ENCODE results near the gene CFAP53. TPM values are rescaled to one million over a fixed set of nuclear protein-coding genes. Genes with fewer than 3 reads are reported as not detected.
"Not testable (repeated sequence)": the region's sequence is repeated elsewhere in the genome, so short reads cannot be mapped to it uniquely, and the experiment has no call there.

Gene CFAP53
- polyA plus RNA-seq (2013, experiment 1 of 2): 0.15 TPM
- 0.44 TPM for polyA plus RNA-seq (2013, experiment 2 of 2)

- Histone ChIP-seq H3K27me3 (ENCODE audit: insufficient read depth, low read length) (peaks cover 18% of the 10 kb centered on the region), H3K4me3 (ENCODE audit: low read length) (peak within 1 kb of the TSS; percentile 87), H3K9me3 (ENCODE audit: insufficient read depth, low read depth, low read length) (no peaks in the 10 kb centered on the region), H3K27ac (ENCODE audit: low read depth, low read length) (no peak within 1 kb of the TSS), H3K36me3 (ENCODE audit: insufficient read depth, low read length) (peaks cover 26% of the 10 kb centered on the region), H3K4me1 (ENCODE audit: insufficient read depth, low read length) (0 out of 2 replicates have a peak, but pooled peaks cover 3% of the 10 kb centered on the region), H3K9ac (ENCODE audit: low read depth, low read length) (peak within 1 kb of the TSS; percentile 43)
- WGBS: 6% methylated on average over 37 of the region's 37 CpGs
Observed at GRCh38 chr18:50266248-50266704, at the start of gene CFAP53. CFAP53 (minus strand) TSS chr18:50266495; CDS start chr18:50266404, 91 bp downstream.

- H3K4me3 ChIP-seq (ENCODE audit: low read length): no peak overlapping the region
- no peak overlapping the region for H3K9ac ChIP-seq (ENCODE audit: low read depth, low read length)
- H3K36me3 ChIP-seq (ENCODE audit: insufficient read depth, low read length): no peaks in the 10 kb centered on the region
- H3K4me1 ChIP-seq (ENCODE audit: insufficient read depth, low read length): 0 out of 2 replicates have a peak, but pooled peaks cover 1% of the 10 kb centered on the region
- WGBS: 77% methylated on average over 5 of the region's 5 CpGs
- H3K27me3 ChIP-seq (ENCODE audit: insufficient read depth, low read length): peaks cover 7% of the 10 kb centered on the region; the same call in 1 of the 2 replicates
- no peaks in the 10 kb centered on the region for H3K9me3 ChIP-seq (ENCODE audit: insufficient read depth, low read depth, low read length)
- H3K27ac ChIP-seq (ENCODE audit: low read depth, low read length): no peak overlapping the region
Observed at GRCh38 chr18:50315100-50315871, 49.0 kb upstream of the CFAP53 start.

- no peak overlapping the region for H3K4me3 ChIP-seq (ENCODE audit: low read length)
- no peaks in the 10 kb centered on the region for H3K4me1 ChIP-seq (ENCODE audit: insufficient read depth, low read length)
- H3K27me3 ChIP-seq (ENCODE audit: insufficient read depth, low read length): peaks cover 7% of the 10 kb centered on the region
- H3K27ac ChIP-seq (ENCODE audit: low read depth, low read length): no peak overlapping the region
- no peak overlapping the region for H3K9ac ChIP-seq (ENCODE audit: low read depth, low read length)
- WGBS: 88% methylated on average over 2 of the region's 2 CpGs
- no peaks in the 10 kb centered on the region for H3K36me3 ChIP-seq (ENCODE audit: insufficient read depth, low read length)
- H3K9me3 ChIP-seq (ENCODE audit: insufficient read depth, low read depth, low read length): no peaks in the 10 kb centered on the region
Observed at GRCh38 chr18:50313873-50314460, 47.7 kb upstream of the CFAP53 start.

- no peak overlapping the region for H3K9ac ChIP-seq (ENCODE audit: low read depth, low read length)
- no peaks in the 10 kb centered on the region for H3K36me3 ChIP-seq (ENCODE audit: insufficient read depth, low read length)
- no peak overlapping the region for H3K4me3 ChIP-seq (ENCODE audit: low read length)
- no peak overlapping the region for H3K27ac ChIP-seq (ENCODE audit: low read depth, low read length)
- 92% methylated on average over 2 of the region's 2 CpGs for WGBS
- no peaks in the 10 kb centered on the region for H3K4me1 ChIP-seq (ENCODE audit: insufficient read depth, low read length)
- peaks cover 16% of the 10 kb centered on the region for H3K27me3 ChIP-seq (ENCODE audit: insufficient read depth, low read length)
- no peaks in the 10 kb centered on the region for H3K9me3 ChIP-seq (ENCODE audit: insufficient read depth, low read depth, low read length)
Observed at GRCh38 chr18:50313031-50313607, 46.8 kb upstream of the CFAP53 start.

- Histone ChIP-seq H3K36me3 (ENCODE audit: insufficient read depth, low read length) (no peaks in the 10 kb centered on the region), H3K9ac (ENCODE audit: low read depth, low read length) (no peak overlapping the region), H3K4me3 (ENCODE audit: low read length) (no peak overlapping the region), H3K4me1 (ENCODE audit: insufficient read depth, low read length) (no peaks in the 10 kb centered on the region), H3K9me3 (ENCODE audit: insufficient read depth, low read depth, low read length) (no peaks in the 10 kb centered on the region), H3K27ac (ENCODE audit: low read depth, low read length) (no peak overlapping the region), H3K27me3 (ENCODE audit: insufficient read depth, low read length) (peaks cover 18% of the 10 kb centered on the region)
- WGBS: 88% methylated on average over 7 of the region's 7 CpGs
Observed at GRCh38 chr18:50312296-50313030, 46.2 kb upstream of the CFAP53 start.

GRCh38 chr18:50311650-50312049, 45.4 kb upstream of the CFAP53 start:
- Histone ChIP-seq H3K4me3 (ENCODE audit: low read length) (no peak overlapping the region), H3K9ac (ENCODE audit: low read depth, low read length) (no peak overlapping the region), H3K36me3 (ENCODE audit: insufficient read depth, low read length) (no peaks in the 10 kb centered on the region), H3K9me3 (ENCODE audit: insufficient read depth, low read depth, low read length) (no peaks in the 10 kb centered on the region), H3K4me1 (ENCODE audit: insufficient read depth, low read length) (peaks cover 3% of the 10 kb centered on the region; the same call in 1 of the 2 replicates), H3K27me3 (ENCODE audit: insufficient read depth, low read length) (peaks cover 22% of the 10 kb centered on the region), H3K27ac (ENCODE audit: low read depth, low read length) (no peak overlapping the region)
- 91% methylated on average over 3 of the region's 3 CpGs for WGBS

GRCh38 chr18:50310080-50310479, 43.8 kb upstream of the CFAP53 start:
- H3K9ac ChIP-seq (ENCODE audit: low read depth, low read length): no peak overlapping the region
- peaks cover 25% of the 10 kb centered on the region for H3K27me3 ChIP-seq (ENCODE audit: insufficient read depth, low read length)
- H3K9me3 ChIP-seq (ENCODE audit: insufficient read depth, low read depth, low read length): peaks cover 3% of the 10 kb centered on the region; the same call in 1 of the 2 replicates
- no peaks in the 10 kb centered on the region for H3K36me3 ChIP-seq (ENCODE audit: insufficient read depth, low read length)
- no peak overlapping the region for H3K4me3 ChIP-seq (ENCODE audit: low read length)
- H3K4me1 ChIP-seq (ENCODE audit: insufficient read depth, low read length): peaks cover 3% of the 10 kb centered on the region; the same call in 1 of the 2 replicates
- 89% methylated on average over 10 of the region's 10 CpGs for WGBS
- H3K27ac ChIP-seq (ENCODE audit: low read depth, low read length): no peak overlapping the region

- not testable (repeated sequence) for H3K4me3 ChIP-seq (ENCODE audit: low read length)
Observed at GRCh38 chr18:50308851-50309250, 42.6 kb upstream of the CFAP53 start.

GRCh38 chr18:50307738-50308470, 41.6 kb upstream of the CFAP53 start:
- H3K9ac ChIP-seq (ENCODE audit: low read depth, low read length): no peak overlapping the region

More at GRCh38 chr18:50308851-50309250, 42.6 kb upstream of the CFAP53 start:
- WGBS: 88% methylated on average over 5 of the region's 5 CpGs
- H3K9me3 ChIP-seq (ENCODE audit: insufficient read depth, low read depth, low read length); H3K4me1 ChIP-seq (ENCODE audit: insufficient read depth, low read length); H3K27ac ChIP-seq (ENCODE audit: low read depth, low read length); H3K9ac ChIP-seq (ENCODE audit: low read depth, low read length); H3K36me3 ChIP-seq (ENCODE audit: insufficient read depth, low read length): not testable (repeated sequence)
- peaks cover 25% of the 10 kb centered on the region for H3K27me3 ChIP-seq (ENCODE audit: insufficient read depth, low read length)

GRCh38 chr18:50307400-50307737, 41.1 kb upstream of the CFAP53 start:
- WGBS: 7% methylated on average over 8 of the region's 8 CpGs
- Histone ChIP-seq H3K27me3 (ENCODE audit: insufficient read depth, low read length) (peaks cover 25% of the 10 kb centered on the region), H3K4me3 (ENCODE audit: low read length) (peak overlapping the region; percentile 77), H3K27ac (ENCODE audit: low read depth, low read length) (no peak overlapping the region), H3K9me3 (ENCODE audit: insufficient read depth, low read depth, low read length) (peaks cover 10% of the 10 kb centered on the region; the same call in 1 of the 2 replicates), H3K4me1 (ENCODE audit: insufficient read depth, low read length) (peaks cover 3% of the 10 kb centered on the region; the same call in 1 of the 2 replicates), H3K36me3 (ENCODE audit: insufficient read depth, low read length) (no peaks in the 10 kb centered on the region), H3K9ac (ENCODE audit: low read depth, low read length) (no peak overlapping the region)

More at GRCh38 chr18:50307738-50308470, 41.6 kb upstream of the CFAP53 start:
- H3K27me3 ChIP-seq (ENCODE audit: insufficient read depth, low read length): peaks cover 25% of the 10 kb centered on the region
- H3K4me3 ChIP-seq (ENCODE audit: low read length): peak overlapping the region; percentile 77
- no peaks in the 10 kb centered on the region for H3K36me3 ChIP-seq (ENCODE audit: insufficient read depth, low read length)
- peaks cover 3% of the 10 kb centered on the region; the same call in 1 of the 2 replicates for H3K4me1 ChIP-seq (ENCODE audit: insufficient read depth, low read length)
- H3K27ac ChIP-seq (ENCODE audit: low read depth, low read length): no peak overlapping the region
- peaks cover 10% of the 10 kb centered on the region; the same call in 1 of the 2 replicates for H3K9me3 ChIP-seq (ENCODE audit: insufficient read depth, low read depth, low read length)
- 27% methylated on average over 24 of the region's 26 CpGs for WGBS
